Measurements from ENCODE around the gene ULBP3.
"Not testable (repeated sequence)": the region's sequence is repeated elsewhere in the genome, so short reads cannot be mapped to it uniquely, and the experiment has no call there.

ULBP3 gene

GRCh38 chr6:150037526-150038201 lies 31.3 kb downstream of the ULBP3 start:
- DNase-seq = no peak

DNA sequence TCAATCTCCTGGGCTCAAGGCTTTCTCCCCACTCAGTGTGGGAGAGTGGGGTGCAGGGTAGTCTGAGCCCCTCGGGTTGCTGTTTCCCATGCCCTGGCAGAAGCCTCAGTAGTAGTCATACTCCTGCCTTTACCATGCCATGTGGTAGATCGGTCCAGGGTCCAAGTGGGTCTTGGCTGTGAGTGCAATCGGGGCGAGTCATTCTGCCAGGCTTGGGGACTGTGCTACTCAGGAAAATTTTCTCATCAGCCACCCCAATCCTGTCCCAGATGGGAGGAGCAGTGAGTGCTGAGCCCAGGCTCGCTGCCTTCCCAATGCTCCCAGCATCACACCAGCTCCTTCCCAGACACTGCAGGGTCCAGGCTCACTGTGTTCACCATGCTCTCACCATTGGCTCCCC lies 32.8 kb downstream of the ULBP3 start:
- DNase-seq = no peak

GRCh38 chr6:150033207-150033771 lies 35.6 kb downstream of the ULBP3 start:
- no peak for DNase-seq

GRCh38 chr6:150032598-150032997 lies 36.3 kb downstream of the ULBP3 start:
- no peak for DNase-seq

DNA sequence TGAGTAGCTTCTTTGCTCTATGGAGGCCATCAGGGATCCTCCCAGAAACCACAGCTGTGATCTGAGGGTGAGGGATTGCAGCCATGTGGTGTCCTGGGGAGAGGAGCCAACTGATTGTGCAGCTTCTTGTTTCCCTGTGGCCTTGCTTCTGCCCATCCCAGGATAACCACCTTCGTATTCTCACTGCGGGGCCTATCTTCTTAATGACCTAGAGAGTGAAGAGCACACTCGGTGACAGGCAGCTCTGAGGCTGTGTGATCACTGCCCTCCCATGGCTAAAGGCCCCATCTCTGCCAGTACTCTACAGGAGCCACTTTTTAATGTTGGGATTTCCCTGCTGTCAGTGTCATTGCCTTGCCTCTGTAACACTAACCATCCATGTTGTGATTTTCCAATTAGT lies 38.3 kb downstream of the ULBP3 start:
- DNase-seq = no peak

DNA sequence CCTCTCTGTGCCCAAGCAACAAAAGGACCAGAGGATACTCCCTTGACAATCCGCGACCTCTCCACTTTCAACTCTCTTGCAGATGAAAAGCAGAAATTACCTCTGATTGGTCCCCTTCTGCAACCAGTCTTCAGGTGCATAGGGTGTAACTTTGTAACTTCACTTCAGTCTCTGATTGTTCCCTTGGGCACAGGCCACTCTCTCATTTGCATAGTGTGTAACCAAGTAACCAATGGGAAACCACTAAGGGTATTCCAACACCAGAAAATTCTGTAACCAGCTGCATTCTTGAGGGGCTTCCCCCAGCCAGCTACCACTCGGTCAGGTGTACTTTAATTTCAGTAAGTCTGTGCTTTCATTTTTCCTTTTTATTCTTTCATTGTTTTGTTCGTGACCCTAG lies 39.2 kb downstream of the ULBP3 start:
- DNase-seq = no peak

- DNase-seq = no peak
Observed at GRCh38 chr6:150029276-150029675, 39.6 kb downstream of the ULBP3 start.

DNA sequence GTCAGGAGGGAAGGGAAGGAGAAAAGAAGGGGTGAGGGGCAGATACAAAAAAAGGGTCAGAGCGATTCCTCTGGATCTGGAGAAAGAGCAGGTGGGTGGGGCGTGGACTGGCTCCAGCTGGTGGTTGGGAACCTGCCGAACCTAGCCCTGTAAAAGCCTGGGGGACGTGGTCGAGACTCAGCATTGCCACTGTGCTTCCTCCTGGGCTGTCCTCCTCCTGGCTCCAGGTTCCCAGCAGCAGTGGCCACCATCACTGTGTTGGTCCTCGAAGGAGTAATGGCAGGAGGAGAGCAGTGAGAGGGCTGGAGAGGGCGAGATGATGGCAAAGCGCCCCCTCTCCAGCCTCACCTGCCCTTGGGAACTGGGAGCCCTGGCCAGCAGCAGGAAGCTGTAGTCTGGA lies 40.1 kb downstream of the ULBP3 start:
- no peak for DNase-seq

DNA sequence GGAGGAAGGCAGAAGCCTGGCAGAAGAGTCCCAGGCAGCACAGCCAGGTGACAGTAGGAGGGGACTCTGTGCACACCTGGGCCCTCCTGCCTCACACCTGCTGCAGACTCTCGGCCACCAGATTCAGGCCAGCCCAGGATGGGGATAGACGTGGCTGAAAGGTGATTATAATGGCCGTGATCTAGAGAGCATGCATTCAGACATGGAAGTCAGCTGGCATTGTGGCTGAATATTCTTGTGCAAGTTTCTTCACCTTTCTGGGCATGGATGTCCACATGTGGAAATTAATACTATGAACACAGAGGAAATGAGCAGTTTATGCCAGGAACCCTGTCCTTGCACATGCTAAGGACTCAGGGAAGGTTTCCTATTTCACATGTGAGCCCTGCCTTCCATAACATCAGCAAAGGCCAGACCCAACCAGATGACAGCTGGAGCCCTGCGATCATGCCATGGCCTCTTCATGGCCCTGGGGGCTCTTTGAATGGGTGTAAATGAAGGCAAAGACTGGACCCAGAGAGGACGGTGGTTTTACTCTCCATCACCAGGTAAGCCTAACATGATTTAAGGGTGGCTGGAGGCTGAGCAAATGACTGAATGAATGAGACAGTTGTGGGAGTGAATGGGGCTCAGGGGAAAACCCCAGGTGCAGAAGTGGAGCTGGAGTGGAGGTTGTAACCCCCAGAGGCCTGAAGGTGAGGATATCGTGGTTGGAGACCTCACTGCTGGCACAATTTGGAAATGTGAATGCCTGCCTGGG lies 40.9 kb downstream of the ULBP3 start:
- no peak for DNase-seq

DNA sequence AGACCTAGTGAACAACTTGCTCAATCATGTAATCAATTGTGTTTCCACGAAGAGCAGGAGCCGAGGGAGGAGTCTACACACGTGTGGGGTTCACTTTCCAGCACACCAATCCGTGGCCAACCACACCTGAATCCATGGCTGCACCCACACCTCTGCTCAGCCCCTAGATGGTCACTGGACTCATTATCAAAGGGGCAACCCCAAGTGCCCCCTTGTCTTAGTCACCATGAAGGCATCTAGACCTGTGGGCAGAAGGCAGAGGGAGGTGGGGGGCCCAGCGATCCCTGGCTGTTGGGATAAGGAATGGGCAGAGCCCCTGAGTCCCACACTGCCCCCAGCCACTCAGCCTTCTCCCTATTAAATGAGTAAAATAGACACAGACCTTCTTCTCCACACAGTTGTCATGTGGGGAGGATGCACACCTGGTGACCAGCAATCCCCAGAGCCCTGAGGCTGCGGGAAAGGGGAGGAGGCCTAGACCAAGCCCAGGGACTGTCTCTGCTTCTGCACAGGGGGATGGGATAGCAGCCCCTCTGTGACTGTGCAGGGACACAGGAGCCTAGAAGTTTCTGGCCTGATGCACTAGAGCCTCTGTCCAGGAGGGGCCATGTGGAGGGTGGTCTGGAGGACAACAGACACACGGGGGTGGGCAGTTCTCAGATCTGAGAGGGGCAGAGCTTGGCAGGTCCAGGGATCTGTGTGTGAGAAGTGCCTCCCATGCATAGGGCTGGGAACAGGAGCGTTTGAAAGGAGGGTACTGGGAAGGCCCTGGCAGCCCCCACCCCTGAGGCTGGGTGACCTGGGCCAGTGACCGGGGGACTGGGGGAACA lies 41.7 kb downstream of the ULBP3 start:
- DNase-seq = no peak

DNA sequence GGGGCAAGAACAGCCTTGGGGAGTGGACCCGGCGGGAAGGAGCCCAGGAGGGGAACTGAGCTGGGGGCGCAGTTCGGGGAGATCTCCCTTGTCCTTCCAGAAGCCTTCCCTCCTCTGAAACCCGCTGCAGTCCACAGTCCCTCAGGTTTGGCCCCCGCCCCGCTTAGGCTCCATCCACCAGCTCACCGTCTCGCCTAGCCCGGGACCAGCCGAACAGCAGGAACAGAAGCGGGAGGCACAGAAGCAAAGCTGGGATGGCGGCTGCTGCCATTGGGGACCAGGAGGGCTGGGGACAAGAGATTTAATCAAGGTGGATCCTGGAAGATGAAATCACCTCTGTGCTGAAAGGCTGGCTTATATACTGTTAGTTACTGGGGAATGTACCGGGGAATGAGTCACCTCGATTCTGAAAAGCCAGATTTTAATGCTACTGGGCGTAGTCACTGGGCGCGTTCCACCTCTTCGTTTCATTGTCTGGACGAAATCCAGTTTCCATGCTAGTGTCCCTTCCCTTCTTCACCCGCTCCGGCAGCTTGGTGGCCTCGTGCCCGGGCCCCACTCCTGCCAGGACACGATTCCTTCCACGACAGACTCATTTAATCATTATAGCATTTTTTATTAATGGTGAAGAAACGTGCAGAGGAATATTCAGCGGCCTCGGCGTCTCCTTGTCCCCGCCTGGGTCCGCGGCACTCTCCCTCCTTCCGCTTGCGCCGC lies 43.6 kb downstream of the ULBP3 start, which contains the start of gene RAET1L:
RAET1L (minus strand) TSS at position 332 of the 717 bp plus-strand sequence; CDS start at position 271, 61 bp downstream.
- DNase-seq = no peak

DNA sequence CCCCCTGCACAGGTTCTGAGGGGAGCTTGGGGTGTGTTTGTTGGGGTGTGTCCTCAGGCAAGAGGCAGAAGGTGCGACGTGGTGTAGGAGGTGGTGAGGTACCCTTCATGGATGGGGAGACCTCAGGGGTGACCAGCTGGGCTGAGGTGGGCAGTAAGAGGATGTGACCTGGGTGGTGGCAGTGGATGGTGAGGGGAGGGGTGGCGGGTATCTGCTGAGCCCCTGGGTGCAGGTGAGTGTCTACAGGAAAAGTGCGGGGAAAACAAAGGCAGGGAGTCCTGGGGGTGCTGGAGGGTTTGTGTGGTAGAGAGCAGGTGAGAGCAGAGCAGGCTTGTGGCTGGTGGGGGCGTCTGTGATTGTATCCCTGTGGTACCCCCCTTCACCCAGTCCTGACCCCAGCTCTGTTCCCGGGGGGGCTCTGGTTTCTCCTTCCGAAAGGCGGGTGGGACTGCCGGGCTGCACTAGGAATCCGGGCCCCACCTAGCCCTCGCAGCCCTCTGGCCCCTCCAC lies 44.2 kb downstream of the ULBP3 start:
- DNase-seq = no peak

DNA sequence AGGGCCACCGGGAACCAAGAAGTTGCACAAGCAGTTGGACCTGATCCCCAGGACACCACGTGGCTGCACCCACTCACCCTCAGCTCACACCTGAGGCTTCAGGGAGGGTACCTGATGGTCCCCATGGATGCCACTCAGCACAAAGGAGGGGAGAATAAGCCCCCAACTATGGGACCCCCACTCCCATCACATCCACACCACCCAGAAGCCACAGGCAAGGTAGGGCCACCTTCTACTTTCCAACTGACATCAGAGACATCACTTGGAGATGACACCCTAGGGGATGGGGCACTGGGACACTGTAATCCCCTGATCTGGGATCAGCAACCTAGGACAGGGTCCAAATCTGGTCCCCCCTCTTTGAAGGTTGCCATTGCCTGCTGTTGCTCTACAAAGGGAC lies 44.9 kb downstream of the ULBP3 start:
- DNase-seq = not testable (repeated sequence)

DNA sequence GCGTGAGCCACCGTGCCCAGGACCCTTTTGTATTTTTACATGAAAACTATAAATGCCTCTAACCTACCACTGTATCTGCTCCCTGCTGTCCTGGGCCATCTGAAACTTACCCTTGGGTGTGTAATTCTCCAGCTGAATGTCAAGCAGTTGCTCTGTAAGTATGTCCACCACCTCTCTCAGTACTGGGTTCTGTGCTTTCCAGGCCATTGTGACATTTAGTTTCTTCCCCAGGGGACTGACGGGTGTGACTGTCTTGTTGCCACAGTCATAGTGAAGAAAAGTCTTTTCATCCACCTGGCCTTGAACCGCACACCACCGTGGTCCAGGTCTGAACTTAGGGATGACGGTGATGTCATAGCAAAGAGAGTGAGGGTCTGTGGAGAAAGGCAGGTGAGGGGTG lies 47.1 kb downstream of the ULBP3 start:
- DNase-seq = not testable (repeated sequence)

DNA sequence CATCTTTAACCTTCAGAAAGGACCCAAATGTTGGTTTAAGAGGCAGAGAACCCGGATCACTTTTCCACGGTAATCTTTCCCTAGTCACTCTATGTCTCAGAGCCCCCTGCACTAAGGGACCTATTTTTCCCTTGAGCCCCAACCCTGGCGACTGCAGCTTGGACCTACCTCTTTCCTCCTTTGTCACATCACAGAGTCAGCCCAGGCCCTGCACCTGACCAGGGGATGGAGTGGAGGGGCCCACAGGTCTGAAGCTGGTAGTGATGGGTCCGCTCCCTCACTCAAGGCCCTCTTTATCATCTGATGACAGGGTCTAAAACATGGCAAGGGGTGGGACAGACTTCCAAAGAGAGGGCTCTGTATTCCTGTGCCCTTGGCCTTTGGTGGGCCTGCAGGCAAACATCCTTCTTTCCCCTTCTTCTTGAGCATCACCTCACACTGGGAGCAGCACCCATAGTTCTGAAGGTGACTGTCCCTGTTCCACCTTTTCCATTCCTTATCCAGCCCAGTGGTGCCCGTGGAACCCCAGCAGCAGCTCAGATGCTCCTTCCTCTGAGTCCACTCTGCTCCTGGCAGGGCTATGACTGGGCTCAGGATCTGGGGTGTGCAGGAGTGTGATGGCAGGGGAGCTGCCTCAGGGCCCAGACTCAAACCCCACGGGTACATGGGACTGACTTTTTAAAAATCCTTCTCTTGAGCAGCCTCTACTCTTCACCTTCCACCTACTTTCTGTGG lies 49.9 kb downstream of the ULBP3 start:
- no peak for DNase-seq

GRCh38 chr6:150017186-150017521 lies 51.8 kb downstream of the ULBP3 start:
- DNase-seq = not testable (repeated sequence)

- peak; percentile 74 for DNase-seq
Observed at GRCh38 chr6:150016324-150017185, 52.4 kb downstream of the ULBP3 start.

DNA sequence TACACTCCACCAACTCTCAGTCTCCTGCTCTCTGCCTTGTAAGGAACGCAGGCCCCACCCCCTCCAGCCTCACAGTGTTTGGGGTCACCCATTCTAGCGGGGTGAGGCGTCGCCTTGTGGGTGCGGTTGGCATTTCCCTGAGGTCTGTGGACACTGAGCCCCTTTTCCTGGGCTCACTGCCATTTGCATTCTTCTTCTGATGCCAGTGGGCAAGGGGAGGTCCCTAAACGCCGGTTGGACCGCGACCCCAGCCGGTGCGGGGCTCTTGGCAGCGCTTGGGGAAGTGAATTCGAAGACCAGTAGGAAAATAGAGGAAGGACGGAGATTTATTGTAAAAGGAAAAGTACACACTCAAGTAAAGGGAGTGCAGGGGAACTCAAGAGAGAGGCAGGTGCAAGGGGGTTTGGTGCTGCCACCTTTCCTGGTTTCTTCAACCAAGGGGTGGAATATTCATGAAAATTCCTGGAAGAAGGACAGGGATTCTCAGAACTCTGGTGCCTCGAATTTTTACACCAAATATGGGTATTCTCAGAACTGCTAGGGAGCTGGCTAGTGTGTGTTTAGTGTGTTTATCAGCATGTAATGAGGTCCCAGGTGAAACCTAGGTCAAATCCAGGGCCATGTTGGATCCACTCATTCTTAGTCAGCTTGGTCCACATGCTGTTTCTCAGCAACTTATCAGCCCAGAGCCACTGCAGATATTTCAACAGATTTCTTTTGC lies 53.5 kb downstream of the ULBP3 start:
- not testable (repeated sequence) for DNase-seq

GRCh38 chr6:150014623-150015280 lies 54.2 kb downstream of the ULBP3 start:
- not testable (repeated sequence) for DNase-seq
